H9 (cell line): ENCODE data around the gene DTNB. TPM values are rescaled to one million over a fixed set of nuclear protein-coding genes. Genes with fewer than 3 reads are reported as not detected.

ENCODE experiments used
- DNase-seq: peaks from one replicate; pipeline ENCODE4 v3.0.0-alpha.2; 2017
- H2AFZ ChIP-seq: one replicate; pipeline ENCODE4 v1.6.1; 2013; ENCODE audit warnings: mild to moderate bottlenecking, low read length, control low read depth, moderate library complexity
- H2AK5ac ChIP-seq: 2 replicates; pipeline ENCODE4 v1.6.1; 2013; ENCODE audit warnings: low read length, control low read depth, mixed read lengths; ENCODE audit not compliant: insufficient read length
- H2BK120ac ChIP-seq: one replicate; pipeline ENCODE4 v1.6.1; 2013; ENCODE audit warnings: low read depth, mild to moderate bottlenecking, low read length, control low read depth, inconsistent platforms; ENCODE audit not compliant: poor library complexity, severe bottlenecking
- H2BK12ac ChIP-seq: 2 replicates; pipeline ENCODE4 v1.6.1; 2013; ENCODE audit warnings: low read length, control low read depth, mixed read lengths, low read depth; ENCODE audit not compliant: insufficient read length
- H2BK15ac ChIP-seq: 2 replicates; pipeline ENCODE4 v1.6.1; 2013; ENCODE audit warnings: low read depth, low read length, control low read depth
- H2BK20ac ChIP-seq: one replicate; pipeline ENCODE4 v1.6.1; 2013; ENCODE audit warnings: low read depth, mild to moderate bottlenecking, low read length, control low read depth, inconsistent platforms; ENCODE audit not compliant: poor library complexity, severe bottlenecking
- H2BK5ac ChIP-seq: 2 replicates; pipeline ENCODE4 v1.6.1; 2013; ENCODE audit warnings: low read length, control low read depth, mixed read lengths; ENCODE audit not compliant: insufficient read length
- H3K14ac ChIP-seq: 2 replicates; pipeline ENCODE4 v1.6.1; 2013; ENCODE audit warnings: low read length, control low read depth; ENCODE audit not compliant: insufficient read depth
- H3K18ac ChIP-seq: 2 replicates; pipeline ENCODE4 v1.6.1; 2013; ENCODE audit warnings: low read depth, mild to moderate bottlenecking, mixed read lengths, low read length, control low read depth; ENCODE audit not compliant: insufficient read length
- H3K23ac ChIP-seq: 2 replicates; pipeline ENCODE4 v1.6.1; 2013; ENCODE audit warnings: low read length, control low read depth, mixed read lengths, low read depth; ENCODE audit not compliant: insufficient read length
- H3K23me2 ChIP-seq: 2 replicates; pipeline ENCODE4 v1.6.1; 2013; ENCODE audit warnings: low read depth, mild to moderate bottlenecking, mixed read lengths, low read length, control low read depth; ENCODE audit not compliant: insufficient read length, poor library complexity, severe bottlenecking
- H3K27ac ChIP-seq: 2 replicates; pipeline ENCODE4 v1.5.1; 2013; ENCODE audit warnings: low read length, control low read depth, mixed read lengths, low read depth; ENCODE audit not compliant: insufficient read length
- H3K27me3 ChIP-seq: 2 replicates; pipeline ENCODE4 v1.6.1; 2013; ENCODE audit warnings: low read length, control low read depth, inconsistent platforms; ENCODE audit not compliant: insufficient read depth
- H3K4ac ChIP-seq: 2 replicates; pipeline ENCODE4 v1.6.1; 2013; ENCODE audit warnings: low read depth, mild to moderate bottlenecking, control low read depth, inconsistent platforms, low read length, moderate library complexity
- H3K4me1 ChIP-seq: 2 replicates; pipeline ENCODE4 v1.6.1; 2013; ENCODE audit warnings: low read length, control low read depth, inconsistent platforms; ENCODE audit not compliant: insufficient read depth
- H3K4me2 ChIP-seq: 2 replicates; pipeline ENCODE4 v1.6.1; 2013; ENCODE audit warnings: low read length, control low read depth, mixed read lengths; ENCODE audit not compliant: insufficient read length, insufficient read depth
- H3K56ac ChIP-seq: 2 replicates; pipeline ENCODE4 v1.6.1; 2013; ENCODE audit warnings: low read depth, mild to moderate bottlenecking, mixed read lengths, low read length, control low read depth; ENCODE audit not compliant: insufficient read length
- H3K79me1 ChIP-seq: 2 replicates; pipeline ENCODE4 v1.6.1; 2013; ENCODE audit warnings: low read depth, mild to moderate bottlenecking, moderate library complexity, low read length, control low read depth, inconsistent platforms; ENCODE audit not compliant: insufficient read depth, poor library complexity, severe bottlenecking
- H3K79me2 ChIP-seq: 2 replicates; pipeline ENCODE4 v1.6.1; 2013; ENCODE audit warnings: low read length, control low read depth, inconsistent platforms; ENCODE audit not compliant: insufficient read depth
- H3K9ac ChIP-seq: 2 replicates; pipeline ENCODE4 v1.6.1; 2013; ENCODE audit warnings: low read length, control low read depth, mixed read lengths; ENCODE audit not compliant: insufficient read length; ENCODE audit errors: extremely low read depth
- H3K9me3 ChIP-seq: one replicate; pipeline ENCODE4 v1.6.1; 2013; ENCODE audit warnings: low read depth, low read length, inconsistent platforms; ENCODE audit not compliant: control insufficient read depth
- H3T11ph ChIP-seq: one replicate; pipeline ENCODE4 v1.6.1; 2013; ENCODE audit warnings: mild to moderate bottlenecking, low read length, control low read depth, inconsistent platforms
- H4K20me1 ChIP-seq: one replicate; pipeline ENCODE4 v1.6.1; 2013; ENCODE audit not compliant: control insufficient read depth, insufficient read length, insufficient read depth
- H4K5ac ChIP-seq: 2 replicates; pipeline ENCODE4 v1.6.1; 2013; ENCODE audit warnings: low read depth, mild to moderate bottlenecking, mixed read lengths, low read length, control low read depth; ENCODE audit not compliant: insufficient read length
- H4K8ac ChIP-seq: replicated peaks from 2 replicates; pipeline ENCODE4 v1.6.1; 2013; ENCODE audit warnings: low read length, control low read depth, mixed read lengths, low read depth; ENCODE audit not compliant: insufficient read length
- H4K91ac ChIP-seq: 2 replicates; pipeline ENCODE4 v1.6.1; 2013; ENCODE audit warnings: low read depth, mild to moderate bottlenecking, moderate library complexity, mixed read lengths, low read length, control low read depth; ENCODE audit not compliant: insufficient read length
- H3K27ac Mint-ChIP-seq, 3 experiments: 2 replicates in 2 of 3; 3 replicates in 1 of 3; pipeline ENCODE4 v1.8.0; 2020 to 2021; ENCODE audit warnings: mixed read lengths in 3 of 3, mild to moderate bottlenecking in 1 of 3, moderate library complexity in 1 of 3
- H3K27me3 Mint-ChIP-seq: 2 replicates; pipeline ENCODE4 v1.8.0; 2021; ENCODE audit warnings: low read depth, mild to moderate bottlenecking, moderate library complexity, mixed read lengths
- H3K36me3 Mint-ChIP-seq, 3 experiments: 2 replicates in 2 of 3; 3 replicates in 1 of 3; pipeline ENCODE4 v1.8.0; 2020 to 2021; ENCODE audit warnings: low read depth in 3 of 3, mixed read lengths in 3 of 3; ENCODE audit not compliant: insufficient read depth in 1 of 3
- H3K4me1 Mint-ChIP-seq, 2 experiments: 2 replicates each; pipeline ENCODE4 v1.8.0; 2020; ENCODE audit warnings: mixed read lengths in 2 of 2
- H3K4me3 Mint-ChIP-seq, 2 experiments: 2 replicates in 1 of 2; 3 replicates in 1 of 2; pipeline ENCODE4 v1.8.0; 2020 to 2021; ENCODE audit warnings: mild to moderate bottlenecking in 2 of 2, mixed read lengths in 2 of 2, moderate library complexity in 1 of 2
- H3K9me3 Mint-ChIP-seq, 2 experiments: 2 replicates in 1 of 2; 3 replicates in 1 of 2; pipeline ENCODE4 v1.8.0; 2020; ENCODE audit warnings: mild to moderate bottlenecking in 2 of 2, mixed read lengths in 2 of 2, moderate library complexity in 1 of 2
- CTCF ChIP-seq: fragments of 200-600 bp; sonication (generic); conservative IDR thresholded peaks from 3 replicates; pipeline ENCODE4 v1.8.0; 2021; ENCODE audit warnings: antibody characterized with exemption, mild to moderate bottlenecking
- WGBS: extraction: QIAGEN DNeasy Blood & Tissue Kit; methylation state at CpG from one replicate; pipeline ENCODE4 v1.1.7; 2013; ENCODE audit warnings: missing lambda C conversion rate, low lambda C conversion rate, mixed read lengths; ENCODE audit not compliant: insufficient read length; ENCODE audit errors: extremely low coverage; 5-methylcytosine and 5-hydroxymethylcytosine counted together
- total RNA-seq: library from RNA; stranded (reverse); gene quantifications from 2 replicates; pipeline ENCODE4 v1.2.1, GENCODE V29; 2021

Gene DTNB
- total RNA-seq, 1 experiment from 2014 or later, result 26.7 TPM

- no peak overlapping the region for H3K4me3 Mint-ChIP-seq
- Histone ChIP-seq H3K56ac (no peak overlapping the region), H3K9ac (no peak overlapping the region), H3K27me3 (no peaks in the 10 kb centered on the region), H3K9me3 (no peaks in the 10 kb centered on the region), H3K79me1 (no peaks in the 10 kb centered on the region), H3K23me2 (no peaks in the 10 kb centered on the region), H3K23ac (no peak overlapping the region), H2BK12ac (no peak overlapping the region), H3K14ac (no peak overlapping the region), H2BK5ac (no peak overlapping the region), H2BK15ac (no peak overlapping the region), H4K20me1 (no peaks in the 10 kb centered on the region), H2BK120ac (no peak overlapping the region), H3K4me1 (no peaks in the 10 kb centered on the region), H4K8ac (no peak overlapping the region), H3T11ph (no peak overlapping the region), H3K79me2 (no peaks in the 10 kb centered on the region), H3K4ac (no peak overlapping the region), H3K27ac (no peak overlapping the region), H3K4me2 (no peak overlapping the region), H4K5ac (no peak overlapping the region), H4K91ac (no peak overlapping the region), H2BK20ac (no peak overlapping the region), H3K18ac (no peak overlapping the region), H2AFZ (no peak overlapping the region), H2AK5ac (no peak overlapping the region)
- H3K9me3 Mint-ChIP-seq, result no peaks in the 10 kb centered on the region
- TF ChIP-seq CTCF, result no peak
- no peak for DNase-seq
- H3K27me3 Mint-ChIP-seq, result no peaks in the 10 kb centered on the region
- peaks cover 11 to 17% (median 16%) of the 10 kb centered on the region in 3 experiments; a peak in 6 of 7 replicates for H3K36me3 Mint-ChIP-seq
- H3K27ac Mint-ChIP-seq, result no peak overlapping the region
- H3K4me1 Mint-ChIP-seq, result peaks cover 6 to 11% of the 10 kb centered on the region in 2 experiments; a peak in 3 of 4 replicates
- no CpG with 5 or more reads among the region's 3 CpGs for WGBS
Observed at GRCh38 chr2:25416674-25417073, 256.7 kb downstream of the DTNB start.
